Ovary (tissue), 3 donors: ENCODE data around the gene UBR4.

Source experiments
- POLR2A ChIP-seq: fragments of 450-650 bp; IDR thresholded peaks from one replicate; pipeline ENCODE4 v1.6.1; 2017; ENCODE audit warnings: antibody characterized with exemption, mild to moderate bottlenecking, moderate library complexity
- TF ChIP-seq, protein P1 (sequence below), 3 donors: fragments of 450-650 bp in 2 of 3; fragments of 200-600 bp in 1 of 3; IDR thresholded peaks; one replicate each; pipeline versions ENCODE4 v1.5.1 to v1.8.0; 2016 to 2022; ENCODE audit warnings: antibody characterized with exemption in 3 of 3, mild to moderate bottlenecking in 1 of 3
- donor health status: DM: no; HTN: no; CAD: no.

DNA sequence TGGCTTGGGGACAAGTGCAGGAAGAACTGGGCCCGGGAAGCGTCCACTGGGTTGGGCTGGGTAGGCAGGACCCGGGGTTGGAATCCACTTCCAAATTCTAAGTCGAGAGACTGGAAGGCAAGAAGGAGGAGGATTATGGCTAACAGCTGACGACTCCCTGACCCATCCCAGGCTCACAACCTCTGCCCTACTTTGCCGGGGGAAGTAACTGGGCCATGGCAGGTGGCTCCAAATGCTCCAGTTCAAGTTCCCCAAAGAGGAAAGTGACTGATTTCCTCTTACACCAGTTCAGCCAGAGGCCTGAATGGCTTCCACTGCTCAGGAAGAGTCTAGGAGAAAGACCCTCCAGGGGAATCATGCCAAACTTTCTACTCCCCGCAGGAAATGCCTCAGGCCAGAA, 29.8 kb upstream of the UBR4 start:
- TF ChIP-seq, protein P1, sequence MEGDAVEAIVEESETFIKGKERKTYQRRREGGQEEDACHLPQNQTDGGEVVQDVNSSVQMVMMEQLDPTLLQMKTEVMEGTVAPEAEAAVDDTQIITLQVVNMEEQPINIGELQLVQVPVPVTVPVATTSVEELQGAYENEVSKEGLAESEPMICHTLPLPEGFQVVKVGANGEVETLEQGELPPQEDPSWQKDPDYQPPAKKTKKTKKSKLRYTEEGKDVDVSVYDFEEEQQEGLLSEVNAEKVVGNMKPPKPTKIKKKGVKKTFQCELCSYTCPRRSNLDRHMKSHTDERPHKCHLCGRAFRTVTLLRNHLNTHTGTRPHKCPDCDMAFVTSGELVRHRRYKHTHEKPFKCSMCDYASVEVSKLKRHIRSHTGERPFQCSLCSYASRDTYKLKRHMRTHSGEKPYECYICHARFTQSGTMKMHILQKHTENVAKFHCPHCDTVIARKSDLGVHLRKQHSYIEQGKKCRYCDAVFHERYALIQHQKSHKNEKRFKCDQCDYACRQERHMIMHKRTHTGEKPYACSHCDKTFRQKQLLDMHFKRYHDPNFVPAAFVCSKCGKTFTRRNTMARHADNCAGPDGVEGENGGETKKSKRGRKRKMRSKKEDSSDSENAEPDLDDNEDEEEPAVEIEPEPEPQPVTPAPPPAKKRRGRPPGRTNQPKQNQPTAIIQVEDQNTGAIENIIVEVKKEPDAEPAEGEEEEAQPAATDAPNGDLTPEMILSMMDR (IDR thresholded peaks at IDR 0.05): no peak
- TF ChIP-seq POLR2A: no peak
